Naive thymus-derived CD4-positive, alpha-beta T cell (primary cell): ENCODE measurements around the gene CPT1A. TPM values are rescaled to one million over a fixed set of nuclear protein-coding genes. Genes with fewer than 3 reads are reported as not detected.

Experiments
- ATAC-seq: fragments of 150-1000 bp; cut with Tn5 transposase; 2 replicates; pipeline ENCODE4 v1.10.0; 2021; ENCODE audit warnings: mild to moderate bottlenecking, moderate library complexity
- CTCF ChIA-PET: fragments of 350-600 bp; sonication (Branson Sonifier 250); formaldehyde crosslinking; loops from one replicate; lab custom pipeline; 2021; ENCODE audit warnings: antibody characterized with exemption; lab: Charles Lee
- POLR2A ChIA-PET: fragments of 350-600 bp; sonication (Branson Sonifier 250); formaldehyde crosslinking; loops from one replicate; lab custom pipeline; 2021; ENCODE audit warnings: antibody characterized with exemption, inconsistent platforms; lab: Charles Lee
- DNase-seq, 9 donors: peaks; one replicate each; pipeline versions ENCODE4 v3.0.0 to v3.0.0-alpha.2; 2020 to 2022; ENCODE audit warnings: mixed read lengths in 1 of 9
- H3K27ac ChIP-seq: one replicate; pipeline ENCODE4 v1.7.0; 2013; ENCODE audit warnings: mild to moderate bottlenecking, low read depth, low read length, moderate library complexity
- H3K27me3 ChIP-seq, 2 donors: one replicate each; pipeline ENCODE4 v1.7.0; 2013; ENCODE audit warnings: low read length in 2 of 2, mild to moderate bottlenecking in 2 of 2, moderate library complexity in 2 of 2; ENCODE audit not compliant: control insufficient read depth in 2 of 2, insufficient read depth in 2 of 2
- H3K36me3 ChIP-seq, 3 experiments: 1 replicate in 2 of 3; 2 replicates in 1 of 3; pipeline ENCODE4 v1.7.0; 2013; ENCODE audit warnings: low read length in 3 of 3, mild to moderate bottlenecking in 3 of 3, moderate library complexity in 1 of 3; ENCODE audit not compliant: insufficient read depth in 3 of 3, control insufficient read depth in 2 of 3
- H3K4me1 ChIP-seq, 2 donors: one replicate each; pipeline ENCODE4 v1.7.0; 2013; ENCODE audit warnings: low read length in 2 of 2, mild to moderate bottlenecking in 2 of 2, moderate library complexity in 1 of 2; ENCODE audit not compliant: control insufficient read depth in 2 of 2, insufficient read depth in 2 of 2
- H3K4me3 ChIP-seq: 2 replicates; pipeline ENCODE4 v1.7.0; 2013; ENCODE audit warnings: mild to moderate bottlenecking, low read length
- H3K9me3 ChIP-seq, 3 experiments: 1 replicate in 2 of 3; 2 replicates in 1 of 3; pipeline ENCODE4 v1.7.0; 2013; ENCODE audit warnings: low read length in 3 of 3; ENCODE audit not compliant: control insufficient read depth in 2 of 3
- H3K27ac Mint-ChIP-seq, 9 donors: one replicate each; pipeline ENCODE4 v1.8.0; 2020 to 2022; ENCODE audit warnings: mixed read lengths in 9 of 9, mild to moderate bottlenecking in 8 of 9, moderate library complexity in 5 of 9, inconsistent platforms in 2 of 9
- H3K27me3 Mint-ChIP-seq, 5 donors: one replicate each; pipeline ENCODE4 v1.8.0; 2021 to 2022; ENCODE audit warnings: mixed read lengths in 5 of 5, mild to moderate bottlenecking in 1 of 5
- H3K36me3 Mint-ChIP-seq, 5 donors: one replicate each; pipeline ENCODE4 v1.8.0; 2020 to 2022; ENCODE audit warnings: mixed read lengths in 5 of 5, mild to moderate bottlenecking in 3 of 5, inconsistent platforms in 1 of 5
- H3K4me1 Mint-ChIP-seq, 7 donors: one replicate each; pipeline ENCODE4 v1.8.0; 2020 to 2022; ENCODE audit warnings: mixed read lengths in 7 of 7, mild to moderate bottlenecking in 3 of 7, inconsistent platforms in 1 of 7
- H3K4me3 Mint-ChIP-seq, 10 donors: one replicate each; pipeline ENCODE4 v1.8.0; 2020 to 2022; ENCODE audit warnings: mild to moderate bottlenecking in 10 of 10, mixed read lengths in 10 of 10, moderate library complexity in 6 of 10, inconsistent platforms in 2 of 10
- H3K9me3 Mint-ChIP-seq, 11 donors: one replicate each; pipeline ENCODE4 v1.8.0; 2020 to 2022; ENCODE audit warnings: mixed read lengths in 11 of 11, mild to moderate bottlenecking in 4 of 11, inconsistent platforms in 1 of 11, moderate library complexity in 1 of 11
- intact Hi-C, 2 donors: fragments of 100-400 bp; cut with micrococcal nuclease; formaldehyde crosslinking; loops; one replicate each; pipeline ENCODE4 v1.15.1; 2023
- polyA plus RNA-seq, 2 donors: library from polyadenylated mRNA; unstranded; fragments of 300-500 nt; fragmentation: Illumina TruSeq; gene quantifications; one replicate each; pipeline ENCODE4 v1.2.3, GENCODE V29; 2021
- total RNA-seq, 6 experiments: library from RNA in 5 of 6; stranded (reverse) in 5 of 6; gene quantifications; 1 replicate in 5 of 6; 2 replicates in 1 of 6; pipeline ENCODE4 v1.2.3 and lab custom pipeline; 2021 to 2026

Gene CPT1A
- total and polyA plus RNA-seq, 7 experiments from 2014 or later: 2.3 to 52.7 (median 20.0) TPM

DNA sequence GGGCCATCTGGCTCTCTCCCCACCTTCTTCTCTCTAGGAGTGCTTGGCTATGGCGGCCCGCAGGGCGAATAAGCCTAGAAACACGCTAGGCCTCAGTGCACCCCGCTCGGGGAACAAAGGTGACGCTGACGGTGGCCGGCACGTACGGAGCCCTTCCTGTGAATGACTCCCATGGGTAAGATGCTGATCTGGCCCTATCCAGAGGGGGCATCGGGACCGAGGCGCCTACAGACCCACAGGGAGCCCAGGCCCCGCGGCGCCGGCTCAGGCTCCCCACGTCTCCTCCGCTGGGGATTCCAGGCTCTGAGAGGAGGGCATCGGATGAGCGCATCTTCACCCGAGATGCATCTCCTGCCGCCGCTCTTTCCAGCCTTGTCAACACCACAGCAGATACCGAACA is 59.0 kb downstream of the CPT1A start:
- no peaks in the 10 kb centered on the region for H3K27me3 Mint-ChIP-seq
- no peak overlapping the region for H3K4me3 Mint-ChIP-seq
- H3K9me3 Mint-ChIP-seq: no peaks in the 10 kb centered on the region
- H3K4me1 ChIP-seq: no peaks in the 10 kb centered on the region
- CTCF ChIA-PET: interaction anchor here (1.5 kb wide), 1 partner anchor 15 kb away, joined by 3 read pairs; no protein-coding TSS in a partner anchor
- H3K9me3 ChIP-seq: no peaks in the 10 kb centered on the region
- DNase-seq (no peak), ATAC-seq (no peak)
- intact Hi-C loops: no loop called here
- no peak overlapping the region for H3K4me3 ChIP-seq
- H3K27ac Mint-ChIP-seq: no peak overlapping the region
- peaks cover 6 to 74% (median 9%) of the 10 kb centered on the region in 3 experiments for H3K36me3 ChIP-seq
- H3K27ac ChIP-seq: no peak overlapping the region
- H3K36me3 Mint-ChIP-seq: peaks cover 8 to 47% (median 16%) of the 10 kb centered on the region in 5 donors
- POLR2A ChIA-PET: no interaction called here
- H3K27me3 ChIP-seq: no peaks in the 10 kb centered on the region
- H3K4me1 Mint-ChIP-seq: no peaks in the 10 kb centered on the region

- Histone ChIP-seq H3K27me3 (no peaks in the 10 kb centered on the region), H3K9me3 (no peaks in the 10 kb centered on the region), H3K4me3 (no peak overlapping the region), H3K4me1 (no peaks in the 10 kb centered on the region), H3K27ac (no peak overlapping the region), H3K36me3 (peaks cover 10 to 82% (median 16%) of the 10 kb centered on the region in 3 experiments)
- H3K4me1 Mint-ChIP-seq: peaks cover 0 to 5% (median 0%) of the 10 kb centered on the region in 7 donors
- no peaks in the 10 kb centered on the region for H3K27me3 Mint-ChIP-seq
- ATAC-seq (no peak), DNase-seq (no peak)
- no peaks in the 10 kb centered on the region for H3K9me3 Mint-ChIP-seq
- H3K36me3 Mint-ChIP-seq: peaks cover 8 to 50% (median 21%) of the 10 kb centered on the region in 5 donors
- H3K27ac Mint-ChIP-seq: no peak overlapping the region
- intact Hi-C loops: no loop called here
- CTCF ChIA-PET: no interaction called here
- POLR2A ChIA-PET: no interaction called here
- no peak overlapping the region for H3K4me3 Mint-ChIP-seq
Measured at GRCh38 chr11:68780829-68781228, 60.9 kb downstream of the CPT1A start.

GRCh38 chr11:68778205-68778604 is 63.5 kb downstream of the CPT1A start:
- ChIA-PET POLR2A (no interaction called here), CTCF (no interaction called here)
- Mint-ChIP-seq H3K4me1 (peaks cover 0 to 5% (median 0%) of the 10 kb centered on the region in 7 donors), H3K27me3 (no peaks in the 10 kb centered on the region), H3K4me3 (no peak overlapping the region), H3K9me3 (no peaks in the 10 kb centered on the region), H3K27ac (peak overlapping the region in 1 of 9 donors; percentile 56), H3K36me3 (peaks cover 12 to 64% (median 26%) of the 10 kb centered on the region in 5 donors)
- Histone ChIP-seq H3K4me1 (no peaks in the 10 kb centered on the region), H3K36me3 (peaks cover 27 to 89% (median 31%) of the 10 kb centered on the region in 3 experiments), H3K27ac (no peak overlapping the region), H3K27me3 (no peaks in the 10 kb centered on the region), H3K9me3 (no peaks in the 10 kb centered on the region), H3K4me3 (no peak overlapping the region)
- intact Hi-C loops: no loop called here
- ATAC-seq: no peak
- no peak for DNase-seq

- Histone ChIP-seq H3K27me3 (no peaks in the 10 kb centered on the region), H3K4me3 (no peak overlapping the region), H3K27ac (no peak overlapping the region), H3K36me3 (peaks cover 21 to 89% (median 39%) of the 10 kb centered on the region in 3 experiments), H3K9me3 (no peaks in the 10 kb centered on the region), H3K4me1 (no peaks in the 10 kb centered on the region)
- CTCF ChIA-PET: no interaction called here
- POLR2A ChIA-PET: interaction anchor here (1.3 kb wide), 1 partner anchor 16 kb away, joined by 3 read pairs; no protein-coding TSS in a partner anchor
- H3K27ac Mint-ChIP-seq: no peak overlapping the region
- no peak for DNase-seq
- H3K9me3 Mint-ChIP-seq: no peaks in the 10 kb centered on the region
- ATAC-seq: no peak
- H3K4me3 Mint-ChIP-seq: no peak overlapping the region
- H3K36me3 Mint-ChIP-seq: peaks cover 15 to 67% (median 32%) of the 10 kb centered on the region in 5 donors
- peaks cover 0 to 5% (median 0%) of the 10 kb centered on the region in 7 donors for H3K4me1 Mint-ChIP-seq
- intact Hi-C loops: no loop called here
- no peaks in the 10 kb centered on the region for H3K27me3 Mint-ChIP-seq
Measured at GRCh38 chr11:68776442-68777235, 65.1 kb downstream of the CPT1A start.

DNA sequence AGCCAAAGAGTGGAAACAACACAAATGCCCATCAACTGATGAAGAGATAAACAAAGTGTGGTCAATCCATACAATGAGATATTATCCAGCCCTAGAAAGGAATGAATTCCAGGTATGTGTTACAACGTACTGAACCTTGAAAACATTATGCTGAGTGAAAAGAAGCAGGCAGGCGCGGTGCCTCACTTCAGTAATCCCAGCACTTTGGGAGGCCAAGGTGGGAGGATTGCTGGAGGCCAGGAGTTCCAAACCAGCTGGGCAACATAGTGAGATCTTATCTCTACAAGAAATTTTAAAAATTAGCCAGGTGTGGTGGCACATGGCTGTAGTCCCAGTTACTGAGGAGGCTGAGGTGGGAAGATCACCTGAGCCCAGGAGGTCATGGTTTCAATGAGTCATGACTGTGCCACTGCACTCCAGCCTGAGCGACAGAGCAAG is 65.7 kb downstream of the CPT1A start:
- peaks cover 0 to 5% (median 0%) of the 10 kb centered on the region in 7 donors for H3K4me1 Mint-ChIP-seq
- no peak overlapping the region for H3K27ac ChIP-seq
- H3K27ac Mint-ChIP-seq: no peak overlapping the region
- no peak for DNase-seq
- no peaks in the 10 kb centered on the region for H3K4me1 ChIP-seq
- no peaks in the 10 kb centered on the region for H3K27me3 ChIP-seq
- POLR2A ChIA-PET: no interaction called here
- peaks cover 21 to 91% (median 41%) of the 10 kb centered on the region in 3 experiments for H3K36me3 ChIP-seq
- no peak overlapping the region for H3K4me3 ChIP-seq
- peaks cover 13 to 67% (median 32%) of the 10 kb centered on the region in 5 donors for H3K36me3 Mint-ChIP-seq
- H3K27me3 Mint-ChIP-seq: no peaks in the 10 kb centered on the region
- no peak overlapping the region for H3K4me3 Mint-ChIP-seq
- intact Hi-C loops: no loop called here
- no peak for ATAC-seq
- H3K9me3 ChIP-seq: no peaks in the 10 kb centered on the region
- H3K9me3 Mint-ChIP-seq: no peaks in the 10 kb centered on the region
- CTCF ChIA-PET: no interaction called here

DNA sequence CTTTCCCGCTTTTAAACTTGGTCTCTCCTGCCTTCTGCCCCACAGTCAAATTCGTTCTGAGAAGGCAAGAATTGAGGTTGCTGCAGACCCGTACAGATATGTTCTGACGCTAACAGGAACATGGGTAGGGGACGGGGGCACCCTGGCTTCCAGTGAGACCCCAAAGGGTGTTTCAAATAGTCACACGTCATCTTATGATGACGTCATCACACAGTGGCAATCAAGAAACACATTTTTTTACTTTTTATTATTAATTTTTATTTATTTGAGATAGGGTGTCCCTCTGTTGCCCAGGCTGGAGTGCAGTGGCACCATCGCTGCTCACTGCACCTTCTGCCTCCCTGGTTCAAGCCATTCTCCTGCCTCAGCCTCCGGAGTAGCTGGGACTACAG is 67.5 kb downstream of the CPT1A start:
- no peak overlapping the region for H3K4me3 Mint-ChIP-seq
- Histone ChIP-seq H3K9me3 (no peaks in the 10 kb centered on the region), H3K4me3 (no peak overlapping the region), H3K4me1 (no peaks in the 10 kb centered on the region), H3K36me3 (peaks cover 24 to 90% (median 49%) of the 10 kb centered on the region in 3 experiments), H3K27me3 (no peaks in the 10 kb centered on the region), H3K27ac (no peak overlapping the region)
- DNase-seq (no peak), ATAC-seq (no peak)
- no peaks in the 10 kb centered on the region for H3K9me3 Mint-ChIP-seq
- H3K27me3 Mint-ChIP-seq: no peaks in the 10 kb centered on the region
- H3K36me3 Mint-ChIP-seq: peaks cover 10 to 64% (median 31%) of the 10 kb centered on the region in 5 donors
- intact Hi-C loops: no loop called here
- ChIA-PET POLR2A (no interaction called here), CTCF (no interaction called here)
- no peak overlapping the region for H3K27ac Mint-ChIP-seq
- peaks cover 0 to 5% (median 0%) of the 10 kb centered on the region in 7 donors for H3K4me1 Mint-ChIP-seq
